Astrocyte of the cerebellum (primary cell): ENCODE results near the gene CKM.

Experiments
- DNase-seq: peaks from one replicate; pipeline ENCODE4 v3.0.0-alpha.2; 2011; ENCODE audit warnings: low read depth
- H3K4me3 ChIP-seq: 2 replicates; pipeline ENCODE4 v1.5.1; 2011; ENCODE audit warnings: mild to moderate bottlenecking, low read depth, low read length, moderate library complexity
- CTCF ChIP-seq: IDR thresholded peaks from 2 replicates; pipeline ENCODE4 v1.5.1; 2012; ENCODE audit warnings: low read length, low read depth, moderate library complexity, mild to moderate bottlenecking; ENCODE audit errors: missing control alignments
- in situ Hi-C: cut with HindIII; loops from 2 replicates; pipeline ENCODE4 v1.10.0; 2017; ENCODE audit warnings: low sequenced_read_pairs

The CKM gene

GRCh38 chr19:45283443-45284033 lies 39.1 kb downstream of the CKM start:
- H3K4me3 ChIP-seq, result no peak overlapping the region
- in situ Hi-C loops, result no loop called here
- TF ChIP-seq CTCF, result no peak
- no peak for DNase-seq

DNA sequence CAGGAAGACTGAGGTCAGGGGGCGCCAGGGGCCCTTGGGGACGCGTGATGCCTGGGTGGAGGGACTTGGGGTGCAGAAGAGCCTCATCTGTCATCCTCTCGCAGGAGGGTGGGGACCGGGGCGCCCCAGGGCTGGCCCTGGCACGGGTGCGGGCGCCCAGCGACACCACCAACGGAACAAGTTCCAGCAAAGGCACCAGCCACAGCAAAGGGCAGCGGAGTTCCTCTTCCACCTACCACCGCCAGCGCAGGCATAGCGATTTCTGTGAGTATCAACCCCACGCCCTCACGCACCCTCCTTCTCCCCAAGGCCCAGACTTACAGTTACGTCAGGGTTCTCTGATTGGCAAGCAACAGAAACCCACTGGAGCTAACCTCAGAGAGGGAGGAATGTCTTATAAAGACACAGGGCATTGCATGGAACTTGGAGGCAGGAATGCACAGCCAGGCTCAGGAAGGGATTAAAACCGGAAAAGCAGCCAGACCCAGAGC lies 42.2 kb downstream of the CKM start:
- H3K4me3 ChIP-seq, result no peak overlapping the region
- in situ Hi-C loops, result no loop called here
- DNase-seq, result no peak
- TF ChIP-seq CTCF, result no peak

- no peak overlapping the region for H3K4me3 ChIP-seq
- in situ Hi-C loops, result no loop called here
- TF ChIP-seq CTCF, result no peak
- DNase-seq, result no peak
Observed at GRCh38 chr19:45279587-45280192, 43.0 kb downstream of the CKM start.

DNA sequence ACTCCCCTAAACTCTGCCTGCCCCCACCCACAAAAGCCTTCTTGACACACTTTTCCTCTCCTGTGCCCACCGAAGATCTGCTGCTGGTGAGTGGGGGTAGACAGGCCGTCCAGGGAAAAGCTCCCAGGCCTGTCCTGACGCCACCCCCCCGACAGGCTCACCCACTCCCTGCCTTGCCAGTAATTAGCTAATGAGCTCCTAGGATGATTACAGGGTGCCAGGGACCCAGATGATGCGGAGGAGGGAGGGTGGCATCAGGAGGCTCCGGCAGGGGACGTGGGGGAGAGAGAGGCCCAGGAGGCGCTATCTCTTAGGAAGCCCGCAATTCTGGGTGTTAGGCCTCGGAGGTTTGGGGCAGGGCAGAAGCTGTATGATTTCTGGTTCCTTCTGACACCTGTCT lies 44.6 kb downstream of the CKM start:
- in situ Hi-C loops, result no loop called here
- no peak for DNase-seq
- TF ChIP-seq CTCF, result no peak
- H3K4me3 ChIP-seq, result no peak overlapping the region

- TF ChIP-seq CTCF, result no peak
- DNase-seq, result no peak
- in situ Hi-C loops, result no loop called here
- H3K4me3 ChIP-seq, result no peak overlapping the region
Observed at GRCh38 chr19:45276284-45276687, 46.4 kb downstream of the CKM start.

- no peak for DNase-seq
- in situ Hi-C loops, result no loop called here
- TF ChIP-seq CTCF, result no peak
- H3K4me3 ChIP-seq, result no peak overlapping the region
Observed at GRCh38 chr19:45275370-45275971, 47.2 kb downstream of the CKM start.
